Neuronal stem cell (in vitro differentiated cells): ENCODE results near the gene CPLANE1.
"Not testable (repeated sequence)": the region's sequence is repeated elsewhere in the genome, so short reads cannot be mapped to it uniquely, and the experiment has no call there.

ENCODE experiments used
- DNase-seq: peaks from one replicate; pipeline ENCODE4 v3.0.0-alpha.2; 2013; ENCODE audit warnings: low spot score
- H2AFZ ChIP-seq: one replicate; pipeline ENCODE4 v1.6.1; 2013; ENCODE audit warnings: mild to moderate bottlenecking, low read length, inconsistent platforms
- H2AK5ac ChIP-seq: 2 replicates; pipeline ENCODE4 v1.6.1; 2013; ENCODE audit warnings: low read depth, mild to moderate bottlenecking, inconsistent platforms, low read length, moderate library complexity, mixed read lengths
- H2BK120ac ChIP-seq: 2 replicates; pipeline ENCODE4 v1.6.1; 2013; ENCODE audit warnings: low read depth, mild to moderate bottlenecking, inconsistent platforms, low read length, moderate library complexity, mixed read lengths
- H2BK12ac ChIP-seq: one replicate; pipeline ENCODE4 v1.6.1; 2013; ENCODE audit warnings: low read length, inconsistent platforms
- H2BK15ac ChIP-seq: 2 replicates; pipeline ENCODE4 v1.6.1; 2013; ENCODE audit warnings: mild to moderate bottlenecking, low read length, inconsistent platforms, mixed read lengths
- H2BK5ac ChIP-seq: one replicate; pipeline ENCODE4 v1.6.1; 2013; ENCODE audit warnings: inconsistent platforms, mild to moderate bottlenecking, low read length, moderate library complexity
- H3K14ac ChIP-seq: one replicate; pipeline ENCODE4 v1.6.1; 2013; ENCODE audit warnings: low read length, inconsistent platforms
- H3K18ac ChIP-seq: 2 replicates; pipeline ENCODE4 v1.6.1; 2013; ENCODE audit warnings: low read length, inconsistent platforms
- H3K23ac ChIP-seq: 2 replicates; pipeline ENCODE4 v1.6.1; 2013; ENCODE audit warnings: low read depth, mild to moderate bottlenecking, mixed read lengths, low read length, inconsistent platforms; ENCODE audit not compliant: poor library complexity
- H3K27ac ChIP-seq: replicated peaks from 3 replicates; pipeline ENCODE4 v1.5.1; 2013; ENCODE audit warnings: low read length, inconsistent platforms
- H3K27me3 ChIP-seq, 3 experiments: 2 replicates each; pipeline ENCODE4 v1.6.1; 2013; ENCODE audit warnings: low read length in 3 of 3, mild to moderate bottlenecking in 2 of 3, inconsistent platforms in 1 of 3, low read depth in 1 of 3, mixed read lengths in 1 of 3, moderate library complexity in 1 of 3; ENCODE audit not compliant: control insufficient read depth in 3 of 3, insufficient read depth in 3 of 3
- H3K36me3 ChIP-seq, 2 donors: replicated peaks in 1 of 2; 2 replicates each; pipeline ENCODE4 v1.6.1; 2013; ENCODE audit warnings: low read length in 2 of 2; ENCODE audit not compliant: control insufficient read depth in 2 of 2, insufficient read depth in 2 of 2
- H3K4ac ChIP-seq: 2 replicates; pipeline ENCODE4 v1.6.1; 2013; ENCODE audit warnings: inconsistent platforms, mild to moderate bottlenecking, low read length, moderate library complexity
- H3K4me1 ChIP-seq, 2 donors: 1 replicate in 1 of 2; 2 replicates in 1 of 2; pipeline ENCODE4 v1.6.1; 2013; ENCODE audit warnings: low read length in 2 of 2, low read depth in 1 of 2; ENCODE audit not compliant: control insufficient read depth in 2 of 2, insufficient read depth in 1 of 2
- H3K4me2 ChIP-seq: one replicate; pipeline ENCODE4 v1.6.1; 2013; ENCODE audit warnings: mild to moderate bottlenecking, low read length, inconsistent platforms; ENCODE audit not compliant: insufficient read depth, poor library complexity, severe bottlenecking
- H3K4me3 ChIP-seq, 2 donors: 2 replicates each; pipeline ENCODE4 v1.5.1; 2013; ENCODE audit warnings: low read length in 2 of 2, mild to moderate bottlenecking in 2 of 2, inconsistent platforms in 1 of 2, moderate library complexity in 1 of 2
- H3K79me1 ChIP-seq: one replicate; pipeline ENCODE4 v1.6.1; 2013; ENCODE audit warnings: low read depth, mild to moderate bottlenecking, inconsistent platforms, low read length, moderate library complexity
- H3K9ac ChIP-seq: one replicate; pipeline ENCODE4 v1.6.1; 2013; ENCODE audit warnings: mild to moderate bottlenecking, low read depth, low read length, inconsistent platforms; ENCODE audit not compliant: poor library complexity
- H3K9me3 ChIP-seq, 2 donors: replicated peaks in 1 of 2; 2 replicates each; pipeline versions ENCODE3 to v1.6.1; 2013; ENCODE audit warnings: low read length in 2 of 2, mild to moderate bottlenecking in 2 of 2, inconsistent platforms in 1 of 2, low read depth in 1 of 2, mixed read lengths in 1 of 2, moderate library complexity in 1 of 2; ENCODE audit not compliant: control insufficient read depth in 2 of 2, insufficient read depth in 1 of 2
- H4K8ac ChIP-seq: one replicate; pipeline ENCODE4 v1.6.1; 2013; ENCODE audit warnings: low read depth, mild to moderate bottlenecking, inconsistent platforms, low read length, moderate library complexity
- H4K91ac ChIP-seq: one replicate; pipeline ENCODE4 v1.6.1; 2013; ENCODE audit warnings: low read length, low read depth, mild to moderate bottlenecking, inconsistent platforms; ENCODE audit not compliant: poor library complexity
- WGBS, 2 donors: extraction: QIAGEN DNeasy Blood & Tissue Kit; methylation state at CpG; one replicate each; pipeline ENCODE4 v1.1.7; 2013; ENCODE audit warnings: missing lambda C conversion rate in 2 of 2, mixed read lengths in 1 of 2; ENCODE audit not compliant: insufficient read length in 2 of 2, insufficient replicate concordance in 1 of 2; ENCODE audit errors: extremely low coverage in 2 of 2; 5-methylcytosine and 5-hydroxymethylcytosine counted together

Gene CPLANE1

DNA sequence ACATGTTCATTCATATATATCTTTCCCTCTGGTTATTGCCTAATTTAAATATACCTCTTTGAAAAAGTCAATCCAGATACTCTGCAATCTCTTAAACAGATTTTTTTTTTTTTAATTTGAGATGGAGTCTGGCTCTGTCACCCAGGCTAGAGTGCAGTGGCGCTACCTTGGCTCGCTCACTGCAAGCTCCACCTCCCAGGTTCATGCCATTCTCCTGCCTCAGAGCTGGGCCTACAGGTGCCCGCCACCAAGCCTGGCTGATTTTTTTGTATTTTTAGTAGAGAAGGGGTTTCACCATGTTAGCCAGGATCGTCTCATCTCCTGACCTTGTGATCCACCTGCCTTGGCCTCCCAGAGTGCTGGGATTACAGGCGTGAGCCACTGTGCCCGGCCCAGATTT is 28.8 kb downstream of the CPLANE1 start:
- H2AFZ ChIP-seq, H2BK120ac ChIP-seq, H2AK5ac ChIP-seq, H3K18ac ChIP-seq, H2BK15ac ChIP-seq, H3K4ac ChIP-seq, H4K8ac ChIP-seq, H3K4me3 ChIP-seq, H2BK12ac ChIP-seq, H3K14ac ChIP-seq, H3K9ac ChIP-seq, H3K79me1 ChIP-seq, H2BK5ac ChIP-seq, H3K4me1 ChIP-seq, H3K4me2 ChIP-seq, H3K9me3 ChIP-seq, H3K27me3 ChIP-seq, H3K27ac ChIP-seq, H3K23ac ChIP-seq, DNase-seq, H4K91ac ChIP-seq: not testable (repeated sequence)
- whole genome bisulfite sequencing, 2 donors: no CpG with 5 or more reads among the region's 6 CpGs
- peaks cover 2 to 75% of the 10 kb centered on the region in 2 donors for H3K36me3 ChIP-seq

DNA sequence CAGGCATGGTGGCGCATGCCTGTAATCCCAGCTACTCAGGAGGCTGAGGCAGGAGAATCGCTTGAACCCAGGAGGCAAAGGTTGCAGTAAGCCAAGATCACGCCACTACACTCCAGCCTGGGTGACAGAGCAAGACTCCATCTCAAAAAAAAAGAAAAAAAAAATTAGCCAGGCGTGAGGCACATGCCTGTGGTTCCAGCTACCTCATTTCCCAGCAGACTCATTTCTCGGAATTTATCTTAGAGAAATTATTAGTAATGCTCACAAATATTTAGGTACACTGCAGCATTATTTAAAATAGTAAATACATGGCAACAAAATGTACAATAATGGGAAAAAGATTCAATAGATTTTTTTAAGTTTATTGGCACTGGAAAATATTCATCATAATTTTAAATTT is 29.8 kb downstream of the CPLANE1 start:
- H3K18ac ChIP-seq, H3K9ac ChIP-seq, H3K23ac ChIP-seq, H2BK15ac ChIP-seq, H2BK5ac ChIP-seq, H2AK5ac ChIP-seq, H3K4ac ChIP-seq, H3K79me1 ChIP-seq, H3K4me2 ChIP-seq, DNase-seq, H3K27ac ChIP-seq, H3K4me1 ChIP-seq, H4K8ac ChIP-seq, H3K4me3 ChIP-seq, H2BK120ac ChIP-seq, H4K91ac ChIP-seq, H3K9me3 ChIP-seq, H2BK12ac ChIP-seq, H3K27me3 ChIP-seq, H2AFZ ChIP-seq, H3K14ac ChIP-seq: not testable (repeated sequence)
- peaks cover 2 to 75% of the 10 kb centered on the region in 2 donors for H3K36me3 ChIP-seq
- no CpG with 5 or more reads among the region's 5 CpGs for WGBS, 2 donors

DNA sequence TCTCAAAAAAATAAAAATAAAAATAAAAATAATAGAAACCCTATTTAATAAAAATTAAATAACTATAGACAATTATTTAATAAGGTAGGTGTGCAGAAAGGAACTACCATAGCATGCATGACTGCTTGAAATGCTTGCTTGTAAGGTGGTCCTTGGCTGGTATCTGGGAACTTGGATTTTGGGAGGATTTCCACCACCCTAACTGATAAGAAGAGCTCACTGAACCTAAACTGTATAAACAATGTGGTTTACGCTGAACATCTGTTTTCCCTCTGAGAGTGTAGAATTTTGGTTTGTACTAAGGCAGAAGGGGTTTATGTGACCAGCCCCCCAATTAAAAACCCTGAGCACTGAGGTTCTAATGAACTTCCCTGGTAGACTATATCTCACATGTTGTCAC is 31.2 kb downstream of the CPLANE1 start:
- no CpG with 5 or more reads among the region's 1 CpG for WGBS, 2 donors

DNA sequence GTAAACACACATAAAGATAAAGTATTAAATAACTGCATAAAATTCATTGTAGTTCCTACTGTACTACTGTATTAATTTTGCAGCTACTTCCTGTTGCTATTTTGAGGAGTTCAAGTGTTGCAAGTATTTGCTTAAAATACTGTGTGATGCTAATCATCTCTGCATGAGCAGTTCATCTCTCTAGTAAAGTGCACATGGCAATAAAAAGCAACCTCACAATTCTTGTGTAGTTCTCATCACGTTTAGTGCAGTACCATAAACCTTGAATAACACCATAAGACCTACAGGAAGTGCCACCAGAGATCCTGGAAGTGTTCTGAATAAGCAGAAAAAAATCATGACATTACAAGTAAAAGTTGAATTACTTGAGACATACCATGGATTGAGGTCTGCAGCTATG is 34.6 kb downstream of the CPLANE1 start:
- no peak for DNase-seq
- no peak overlapping the region for H2BK15ac ChIP-seq
- no peaks in the 10 kb centered on the region for H3K4me1 ChIP-seq
- H4K91ac ChIP-seq: no peak overlapping the region
- H3K9me3 ChIP-seq: no peaks in the 10 kb centered on the region
- H3K18ac ChIP-seq: no peak overlapping the region
- H3K4ac ChIP-seq: no peak overlapping the region
- H3K4me3 ChIP-seq: no peak overlapping the region
- no peaks in the 10 kb centered on the region for H3K79me1 ChIP-seq
- H4K8ac ChIP-seq: no peak overlapping the region
- no peaks in the 10 kb centered on the region for H3K27me3 ChIP-seq
- H3K27ac ChIP-seq: no peak overlapping the region
- H3K9ac ChIP-seq: no peak overlapping the region
- no peak overlapping the region for H3K14ac ChIP-seq
- H3K4me2 ChIP-seq: no peak overlapping the region
- no peak overlapping the region for H2BK120ac ChIP-seq
- no peak overlapping the region for H3K23ac ChIP-seq
- H2AK5ac ChIP-seq: no peak overlapping the region
- no peak overlapping the region for H2BK12ac ChIP-seq
- peaks cover 0 to 85% of the 10 kb centered on the region in 2 donors for H3K36me3 ChIP-seq
- H2AFZ ChIP-seq: no peak overlapping the region
- no peak overlapping the region for H2BK5ac ChIP-seq
- WGBS, 2 donors: no CpG with 5 or more reads among the region's 1 CpG

More for the DNA sequence above, 31.2 kb downstream of the CPLANE1 start:
- H3K4me1 ChIP-seq: no peaks in the 10 kb centered on the region
- H4K8ac ChIP-seq: no peak overlapping the region
- H3K4me2 ChIP-seq: no peak overlapping the region
- no peaks in the 10 kb centered on the region for H3K27me3 ChIP-seq
- peaks cover 2 to 74% of the 10 kb centered on the region in 2 donors for H3K36me3 ChIP-seq
- DNase-seq: no peak
- H3K4me3 ChIP-seq: no peak overlapping the region
- no peaks in the 10 kb centered on the region for H3K9me3 ChIP-seq
- H3K27ac ChIP-seq: no peak overlapping the region
- H4K91ac ChIP-seq: no peak overlapping the region
- H3K23ac ChIP-seq: no peak overlapping the region
- H2AFZ ChIP-seq: no peak overlapping the region
- H2BK120ac ChIP-seq: no peak overlapping the region
- no peak overlapping the region for H2BK5ac ChIP-seq
- no peak overlapping the region for H2BK12ac ChIP-seq
- no peak overlapping the region for H2AK5ac ChIP-seq
- H3K79me1 ChIP-seq: no peaks in the 10 kb centered on the region
- H3K18ac ChIP-seq: no peak overlapping the region
- H3K4ac ChIP-seq: no peak overlapping the region
- no peak overlapping the region for H2BK15ac ChIP-seq
- H3K9ac ChIP-seq: no peak overlapping the region
- H3K14ac ChIP-seq: no peak overlapping the region
